B cell (primary cell): ENCODE results near the gene WRNIP1. TPM values are rescaled to one million over a fixed set of nuclear protein-coding genes. Genes with fewer than 3 reads are reported as not detected.

Source experiments
- ATAC-seq: fragments of 200-7000 bp; cut with Tn5 transposase; one replicate; pipeline ENCODE4 v1.10.0; 2021; ENCODE audit warnings: low read depth, mild to moderate bottlenecking, moderate number of reproducible peaks, moderate library complexity
- CTCF ChIA-PET: fragments of 350-600 bp; sonication (Branson Sonifier 250); formaldehyde crosslinking; loops from one replicate; lab custom pipeline; 2021; ENCODE audit warnings: antibody characterized with exemption, inconsistent platforms; lab: Charles Lee
- POLR2A ChIA-PET: fragments of 350-600 bp; sonication (Branson Sonifier 250); formaldehyde crosslinking; loops from one replicate; lab custom pipeline; 2021; ENCODE audit warnings: antibody characterized with exemption; lab: Charles Lee
- DNase-seq: peaks from one replicate; pipeline ENCODE4 v3.0.0; 2013
- H2AFZ ChIP-seq: 2 replicates; pipeline ENCODE4 v1.6.1; 2012; ENCODE audit warnings: mild to moderate bottlenecking, low read depth, low read length; ENCODE audit not compliant: insufficient read depth, poor library complexity, severe bottlenecking
- H3K27ac ChIP-seq, 2 donors: 1 replicate in 1 of 2; 2 replicates in 1 of 2; pipeline ENCODE4 v1.5.1; 2012 to 2013; ENCODE audit warnings: low read length in 2 of 2, mild to moderate bottlenecking in 2 of 2, moderate library complexity in 1 of 2
- H3K27me3 ChIP-seq, 4 experiments: fragments of 200-600 bp in 1 of 4; sonication (generic) in 1 of 4; replicated peaks in 1 of 4; 1 replicate in 2 of 4; 2 replicates in 2 of 4; pipeline versions ENCODE4 v1.6.1 to v1.7.0; 2013 to 2016; ENCODE audit warnings: low read length in 3 of 4, mild to moderate bottlenecking in 2 of 4, mixed read lengths in 1 of 4, moderate library complexity in 1 of 4; ENCODE audit not compliant: insufficient read depth in 4 of 4, control insufficient read depth in 3 of 4; ENCODE audit errors: control extremely low read depth in 1 of 4
- H3K36me3 ChIP-seq, 2 experiments: replicated peaks in 1 of 2; 1 replicate in 1 of 2; 2 replicates in 1 of 2; pipeline versions ENCODE4 v1.6.1 to v1.7.1; 2013; ENCODE audit warnings: low read length in 1 of 2; ENCODE audit not compliant: insufficient read depth in 2 of 2, control insufficient read depth in 1 of 2; ENCODE audit errors: control extremely low read depth in 1 of 2, extremely low read depth in 1 of 2
- H3K4me1 ChIP-seq, 2 donors: fragments of 200-600 bp in 1 of 2; sonication (generic) in 1 of 2; 1 replicate in 1 of 2; 2 replicates in 1 of 2; pipeline versions ENCODE4 v1.5.1 to v1.6.1; 2013 to 2017; ENCODE audit warnings: low read length in 2 of 2; ENCODE audit not compliant: control insufficient read depth in 2 of 2, insufficient read depth in 2 of 2
- H3K4me2 ChIP-seq: replicated peaks from 2 replicates; pipeline ENCODE3; 2012; ENCODE audit warnings: mild to moderate bottlenecking, low read depth, low read length; ENCODE audit not compliant: poor library complexity, severe bottlenecking
- H3K4me3 ChIP-seq, 5 experiments: fragments of 200-600 bp in 1 of 5; sonication (generic) in 1 of 5; 1 replicate in 3 of 5; 2 replicates in 2 of 5; pipeline versions ENCODE4 v1.5.1 to v1.7.0; 2011 to 2016; ENCODE audit warnings: low read length in 4 of 5, mild to moderate bottlenecking in 4 of 5, low read depth in 2 of 5, control low read depth in 1 of 5, moderate library complexity in 1 of 5; ENCODE audit not compliant: insufficient read depth in 1 of 5; ENCODE audit errors: control extremely low read depth in 1 of 5, extremely low read depth in 1 of 5
- H3K79me2 ChIP-seq: fragments of 200-600 bp; sonication (generic); one replicate; pipeline ENCODE4 v1.6.0; 2016; ENCODE audit warnings: low read length; ENCODE audit not compliant: control insufficient read depth, insufficient read depth
- H3K9ac ChIP-seq: fragments of 200-600 bp; sonication (generic); 2 replicates; pipeline ENCODE4 v1.6.1; 2017; ENCODE audit warnings: mild to moderate bottlenecking, low read length, moderate library complexity
- H3K9me3 ChIP-seq, 3 donors: one replicate each; pipeline versions ENCODE4 v1.6.1 to v1.7.1; 2013; ENCODE audit warnings: low read length in 2 of 3; ENCODE audit not compliant: control insufficient read depth in 2 of 3, insufficient read depth in 1 of 3; ENCODE audit errors: control extremely low read depth in 1 of 3
- H4K20me1 ChIP-seq: 2 replicates; pipeline ENCODE4 v1.6.0; 2012; ENCODE audit warnings: mild to moderate bottlenecking, low read length; ENCODE audit not compliant: insufficient read depth, control insufficient read depth, poor library complexity, severe bottlenecking
- H3K27ac Mint-ChIP-seq: one replicate; pipeline ENCODE4 v1.8.0; 2021; ENCODE audit warnings: mixed read lengths
- H3K27me3 Mint-ChIP-seq: one replicate; pipeline ENCODE4 v1.8.0; 2021; ENCODE audit warnings: mixed read lengths
- H3K4me1 Mint-ChIP-seq: one replicate; pipeline ENCODE4 v1.8.0; 2021; ENCODE audit warnings: mixed read lengths
- H3K4me3 Mint-ChIP-seq: one replicate; pipeline ENCODE4 v1.8.0; 2021; ENCODE audit warnings: mixed read lengths
- H3K9me3 Mint-ChIP-seq: one replicate; pipeline ENCODE4 v1.8.0; 2022; ENCODE audit warnings: mixed read lengths; ENCODE audit not compliant: insufficient read depth
- CTCF ChIP-seq: fragments of 200-600 bp; IDR thresholded peaks from one replicate; pipeline ENCODE4 v1.8.0; 2022; ENCODE audit warnings: antibody characterized with exemption, mild to moderate bottlenecking
- EZH2 ChIP-seq: IDR thresholded peaks from 2 replicates; pipeline ENCODE4 v1.6.1; 2012; ENCODE audit warnings: borderline replicate concordance, low read depth, mild to moderate bottlenecking, moderate library complexity, low read length; ENCODE audit not compliant: insufficient read depth, poor library complexity, severe bottlenecking
- WGBS: methylation state at CpG from one replicate; pipeline ENCODE4 v1.1.5; 2013; ENCODE audit warnings: missing lambda C conversion rate; ENCODE audit not compliant: insufficient coverage; 5-methylcytosine and 5-hydroxymethylcytosine counted together
- intact Hi-C: fragments of 100-400 bp; cut with micrococcal nuclease; formaldehyde crosslinking; loops from one replicate; pipeline ENCODE4 v1.10.0; 2022
- polyA plus RNA-seq: library from polyadenylated mRNA; depleted of rRNA; stranded (reverse); fragments of >200 nt; gene quantifications from 2 replicates; pipeline ENCODE4 v1.2.3, GENCODE V29; 2012
- total RNA-seq, 2 donors: library from RNA; stranded (reverse); fragments of 120-200 nt in 1 of 2; gene quantifications; 1 replicate in 1 of 2; 2 replicates in 1 of 2; pipeline versions ENCODE4 v1.2.3 to v1.2.4, GENCODE V29; 2013 to 2022

WRNIP1 gene
- total and polyA plus RNA-seq, 2 donors (not counting 1 experiment from before 2014, with no cell fraction given): 32.6 to 35.2 TPM

GRCh38 chr6:2772840-2773239 lies 7.6 kb downstream of the WRNIP1 start:
- peaks cover 15 to 55% of the 10 kb centered on the region in 2 experiments for H3K36me3 ChIP-seq
- 100% methylated on average over 1 of the region's 3 CpGs for WGBS

More at GRCh38 chr6:2772840-2773239, 7.6 kb downstream of the WRNIP1 start:
- Mint-ChIP-seq H3K4me3 (no peak overlapping the region), H3K27ac (no peak overlapping the region), H3K9me3 (no peaks in the 10 kb centered on the region), H3K4me1 (peaks cover 35% of the 10 kb centered on the region), H3K27me3 (no peaks in the 10 kb centered on the region)
- H3K79me2 ChIP-seq: peaks cover 95% of the 10 kb centered on the region
- no peaks in the 10 kb centered on the region for H3K9me3 ChIP-seq
- POLR2A ChIA-PET: no interaction called here
- peaks cover 75% of the 10 kb centered on the region for H4K20me1 ChIP-seq
- TF ChIP-seq CTCF (no peak), EZH2 (no peak)
- no peak overlapping the region for H3K9ac ChIP-seq
- no peak overlapping the region for H2AFZ ChIP-seq
- DNase-seq: no peak
- H3K4me2 ChIP-seq: no peak overlapping the region
- intact Hi-C loops: no loop called here
- H3K27ac ChIP-seq: no peak overlapping the region
- CTCF ChIA-PET: interaction anchor here (1.0 to 2.5 kb wide), 4 partner anchors 11 to 68 kb away, joined by 3 to 9 read pairs (median 6); partner anchors contain the start of genes MYLK4 and SERPINB1
- ATAC-seq: no peak
- H3K4me1 ChIP-seq: peaks cover 9 to 11% of the 10 kb centered on the region in 2 donors
- H3K27me3 ChIP-seq: no peaks in the 10 kb centered on the region
- no peak overlapping the region for H3K4me3 ChIP-seq
